Memory B cell (primary cell): ENCODE results near the gene ANKS1A.

Source experiments
- ATAC-seq: fragments of 150-1000 bp; cut with Tn5 transposase; 2 replicates; pipeline ENCODE4 v1.10.0; 2021; ENCODE audit warnings: low read depth, mild to moderate bottlenecking, moderate library complexity
- DNase-seq, 2 donors: peaks; one replicate each; pipeline ENCODE4 v3.0.0; 2022; ENCODE audit warnings: low spot score in 2 of 2
- H3K27ac Mint-ChIP-seq: one replicate; pipeline ENCODE4 v1.8.0; 2022; ENCODE audit warnings: mild to moderate bottlenecking, moderate library complexity, mixed read lengths
- H3K27me3 Mint-ChIP-seq: one replicate; pipeline ENCODE4 v1.8.0; 2022; ENCODE audit warnings: mixed read lengths
- H3K36me3 Mint-ChIP-seq: one replicate; pipeline ENCODE4 v1.8.0; 2022; ENCODE audit warnings: mild to moderate bottlenecking, mixed read lengths
- H3K4me1 Mint-ChIP-seq: one replicate; pipeline ENCODE4 v1.8.0; 2022; ENCODE audit warnings: mixed read lengths
- H3K4me3 Mint-ChIP-seq: one replicate; pipeline ENCODE4 v1.8.0; 2022; ENCODE audit warnings: mild to moderate bottlenecking, moderate library complexity, mixed read lengths
- H3K9me3 Mint-ChIP-seq: one replicate; pipeline ENCODE4 v1.8.0; 2022; ENCODE audit warnings: mixed read lengths

Gene ANKS1A

DNA sequence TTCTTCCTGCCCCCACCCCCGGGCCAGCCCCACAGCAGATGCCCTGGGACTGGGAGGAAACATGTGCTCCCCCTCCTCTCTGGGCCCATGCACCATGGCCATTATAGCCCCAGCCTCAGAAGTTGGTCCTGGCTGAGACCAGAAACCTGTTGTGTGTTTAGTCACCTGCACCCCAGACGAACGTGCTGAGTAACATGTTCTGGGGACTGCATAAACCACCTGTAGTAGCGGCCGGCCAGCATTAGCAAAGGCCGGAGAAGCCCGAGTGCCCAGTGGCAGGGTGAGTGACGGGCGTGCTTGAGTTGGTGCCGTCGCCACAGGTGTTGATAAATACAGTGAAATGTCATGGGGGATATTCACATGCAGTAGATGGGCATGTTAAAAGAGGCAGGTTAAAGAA is 178.2 kb downstream of the ANKS1A start:
- no peaks in the 10 kb centered on the region for H3K4me1 Mint-ChIP-seq
- H3K36me3 Mint-ChIP-seq, result peaks cover 14% of the 10 kb centered on the region
- ATAC-seq (no peak), DNase-seq (no peak)
- no peaks in the 10 kb centered on the region for H3K9me3 Mint-ChIP-seq
- H3K27ac Mint-ChIP-seq, result peak overlapping the region; percentile 57
- H3K4me3 Mint-ChIP-seq, result no peak overlapping the region
- no peaks in the 10 kb centered on the region for H3K27me3 Mint-ChIP-seq

- no peak for ATAC-seq
- no peak overlapping the region for H3K27ac Mint-ChIP-seq
Observed at GRCh38 chr6:35068206-35068605, 179.2 kb downstream of the ANKS1A start.

GRCh38 chr6:35068644-35069043 is 179.6 kb downstream of the ANKS1A start:
- H3K36me3 Mint-ChIP-seq, result peaks cover 14% of the 10 kb centered on the region
- H3K27me3 Mint-ChIP-seq, result no peaks in the 10 kb centered on the region
- H3K4me1 Mint-ChIP-seq, result no peaks in the 10 kb centered on the region

More at GRCh38 chr6:35068206-35068605, 179.2 kb downstream of the ANKS1A start:
- Mint-ChIP-seq H3K27me3 (no peaks in the 10 kb centered on the region), H3K4me3 (no peak overlapping the region), H3K4me1 (no peaks in the 10 kb centered on the region), H3K9me3 (no peaks in the 10 kb centered on the region), H3K36me3 (peaks cover 14% of the 10 kb centered on the region)
- DNase-seq, result no peak

GRCh38 chr6:35069262-35069661 is 180.2 kb downstream of the ANKS1A start:
- Mint-ChIP-seq H3K27ac (no peak overlapping the region), H3K27me3 (no peaks in the 10 kb centered on the region), H3K4me1 (no peaks in the 10 kb centered on the region), H3K9me3 (no peaks in the 10 kb centered on the region), H3K36me3 (peaks cover 12% of the 10 kb centered on the region), H3K4me3 (no peak overlapping the region)
- DNase-seq (no peak), ATAC-seq (no peak)

More at GRCh38 chr6:35068644-35069043, 179.6 kb downstream of the ANKS1A start:
- H3K27ac Mint-ChIP-seq, result no peak overlapping the region
- no peaks in the 10 kb centered on the region for H3K9me3 Mint-ChIP-seq
- no peak for DNase-seq
- H3K4me3 Mint-ChIP-seq, result no peak overlapping the region
- ATAC-seq, result no peak

GRCh38 chr6:35070111-35070510 is 181.1 kb downstream of the ANKS1A start:
- no peaks in the 10 kb centered on the region for H3K27me3 Mint-ChIP-seq
- ATAC-seq (no peak), DNase-seq (no peak)
- H3K9me3 Mint-ChIP-seq, result no peaks in the 10 kb centered on the region
- no peak overlapping the region for H3K27ac Mint-ChIP-seq
- H3K36me3 Mint-ChIP-seq, result peaks cover 11% of the 10 kb centered on the region
- no peak overlapping the region for H3K4me3 Mint-ChIP-seq
- H3K4me1 Mint-ChIP-seq, result no peaks in the 10 kb centered on the region

- no peak overlapping the region for H3K4me3 Mint-ChIP-seq
- no peaks in the 10 kb centered on the region for H3K4me1 Mint-ChIP-seq
- H3K36me3 Mint-ChIP-seq, result peaks cover 8% of the 10 kb centered on the region
- DNase-seq (no peak), ATAC-seq (no peak)
- no peak overlapping the region for H3K27ac Mint-ChIP-seq
- H3K9me3 Mint-ChIP-seq, result no peaks in the 10 kb centered on the region
- H3K27me3 Mint-ChIP-seq, result no peaks in the 10 kb centered on the region
Observed at GRCh38 chr6:35071347-35071994, 182.4 kb downstream of the ANKS1A start.

GRCh38 chr6:35072051-35072697 is 183.1 kb downstream of the ANKS1A start:
- Mint-ChIP-seq H3K4me1 (no peaks in the 10 kb centered on the region), H3K36me3 (peaks cover 14% of the 10 kb centered on the region)
- no peak for ATAC-seq

GRCh38 chr6:35072698-35073055 is 183.6 kb downstream of the ANKS1A start:
- Mint-ChIP-seq H3K27ac (no peak overlapping the region), H3K9me3 (no peaks in the 10 kb centered on the region), H3K36me3 (peaks cover 14% of the 10 kb centered on the region), H3K4me1 (no peaks in the 10 kb centered on the region), H3K4me3 (no peak overlapping the region), H3K27me3 (no peaks in the 10 kb centered on the region)
- ATAC-seq, result no peak
- no peak for DNase-seq

More at GRCh38 chr6:35072051-35072697, 183.1 kb downstream of the ANKS1A start:
- Mint-ChIP-seq H3K9me3 (no peaks in the 10 kb centered on the region), H3K4me3 (no peak overlapping the region), H3K27me3 (no peaks in the 10 kb centered on the region), H3K27ac (no peak overlapping the region)
- DNase-seq, result no peak

DNA sequence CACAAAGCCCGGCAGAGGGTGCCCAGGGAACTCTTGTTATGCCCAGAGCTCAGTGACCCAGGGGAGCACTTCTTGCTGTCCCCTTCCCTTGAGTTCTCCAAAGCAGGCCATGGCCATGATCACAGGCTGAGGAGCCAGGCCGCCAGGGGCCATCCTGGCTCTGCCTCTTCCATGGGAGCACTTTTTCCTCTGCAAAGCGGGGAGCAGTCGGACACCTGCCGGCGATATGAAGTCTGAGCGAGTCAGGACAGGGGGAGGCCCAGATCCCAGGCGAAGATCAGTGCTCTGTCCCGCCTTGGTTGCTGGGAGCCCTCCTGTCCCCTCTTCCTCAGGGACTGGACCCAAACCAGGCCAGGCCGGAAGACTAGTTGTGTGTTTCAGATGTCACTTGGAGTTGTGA is 184.2 kb downstream of the ANKS1A start:
- peaks cover 13% of the 10 kb centered on the region for H3K36me3 Mint-ChIP-seq
- no peak for DNase-seq
- H3K27me3 Mint-ChIP-seq, result no peaks in the 10 kb centered on the region
- H3K4me1 Mint-ChIP-seq, result no peaks in the 10 kb centered on the region
- H3K4me3 Mint-ChIP-seq, result no peak overlapping the region
- H3K9me3 Mint-ChIP-seq, result no peaks in the 10 kb centered on the region
- H3K27ac Mint-ChIP-seq, result no peak overlapping the region
- no peak for ATAC-seq

DNA sequence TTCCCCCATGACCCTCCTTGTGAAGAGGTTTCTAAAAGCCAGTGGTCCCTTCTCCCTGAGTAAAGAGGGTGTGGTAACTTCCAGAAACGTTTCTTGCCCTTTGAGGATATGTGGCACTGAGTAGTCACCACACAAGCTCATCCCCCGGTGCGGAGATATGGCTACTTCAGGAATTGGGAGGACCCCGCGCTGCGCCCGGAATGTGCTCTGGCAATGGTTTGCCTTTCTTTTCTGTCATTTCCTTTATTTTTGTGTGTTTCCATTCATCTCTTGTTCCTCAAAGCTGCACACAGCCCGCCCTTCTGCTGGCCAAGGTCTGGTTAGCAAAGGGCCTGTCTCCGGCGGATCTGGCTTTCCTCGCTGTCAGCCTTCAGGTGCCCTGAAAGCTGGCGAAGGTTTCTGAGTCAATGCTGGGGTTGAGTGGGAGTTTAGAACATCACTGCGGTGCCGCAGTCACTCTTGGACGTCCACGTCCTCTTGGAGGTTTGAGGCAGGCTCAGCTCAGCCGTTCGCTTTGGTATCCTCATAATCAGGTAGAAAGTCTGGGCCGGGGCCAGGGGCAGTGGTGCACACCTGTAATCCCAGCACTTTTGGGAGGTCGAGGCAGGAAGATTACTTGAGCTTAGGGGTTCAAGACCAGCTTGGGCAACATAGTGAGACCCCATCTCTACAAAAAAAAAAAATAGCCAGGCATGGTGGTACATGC is 184.9 kb downstream of the ANKS1A start:
- H3K4me1 Mint-ChIP-seq, result no peaks in the 10 kb centered on the region
- H3K27me3 Mint-ChIP-seq, result no peaks in the 10 kb centered on the region
- H3K36me3 Mint-ChIP-seq, result peaks cover 11% of the 10 kb centered on the region
- H3K9me3 Mint-ChIP-seq, result no peaks in the 10 kb centered on the region
- H3K4me3 Mint-ChIP-seq, result no peak overlapping the region
- no peak for ATAC-seq
- no peak overlapping the region for H3K27ac Mint-ChIP-seq
- DNase-seq, result no peak

GRCh38 chr6:35076997-35077712 is 188.1 kb downstream of the ANKS1A start:
- Mint-ChIP-seq H3K27ac (no peak overlapping the region), H3K27me3 (no peaks in the 10 kb centered on the region), H3K4me3 (no peak overlapping the region), H3K4me1 (no peaks in the 10 kb centered on the region), H3K36me3 (peaks cover 21% of the 10 kb centered on the region), H3K9me3 (no peaks in the 10 kb centered on the region)
- DNase-seq, result no peak
- no peak for ATAC-seq

DNA sequence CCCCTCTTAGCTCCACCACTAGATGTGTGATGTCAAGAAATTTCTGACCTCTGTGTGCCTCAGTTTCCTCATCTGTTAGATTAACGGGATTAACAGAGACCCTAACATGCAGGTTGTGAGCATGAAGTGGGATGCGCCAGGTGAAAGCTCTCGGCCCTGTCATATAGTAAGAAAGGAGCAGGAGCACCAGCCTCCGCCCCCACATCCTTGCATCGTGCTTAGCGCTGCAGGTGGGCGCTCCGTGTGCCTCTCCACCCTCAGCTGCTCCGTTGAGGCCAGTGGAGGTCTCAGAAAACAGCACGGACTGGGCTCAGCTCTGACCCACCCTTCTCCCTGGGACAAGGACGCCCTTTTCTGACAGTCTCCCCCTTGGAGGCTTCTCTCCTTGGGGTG is 188.7 kb downstream of the ANKS1A start:
- Mint-ChIP-seq H3K36me3 (peaks cover 24% of the 10 kb centered on the region), H3K9me3 (no peaks in the 10 kb centered on the region), H3K27me3 (no peaks in the 10 kb centered on the region), H3K4me1 (no peaks in the 10 kb centered on the region), H3K27ac (no peak overlapping the region), H3K4me3 (no peak overlapping the region)
- DNase-seq, result no peak
- no peak for ATAC-seq

DNA sequence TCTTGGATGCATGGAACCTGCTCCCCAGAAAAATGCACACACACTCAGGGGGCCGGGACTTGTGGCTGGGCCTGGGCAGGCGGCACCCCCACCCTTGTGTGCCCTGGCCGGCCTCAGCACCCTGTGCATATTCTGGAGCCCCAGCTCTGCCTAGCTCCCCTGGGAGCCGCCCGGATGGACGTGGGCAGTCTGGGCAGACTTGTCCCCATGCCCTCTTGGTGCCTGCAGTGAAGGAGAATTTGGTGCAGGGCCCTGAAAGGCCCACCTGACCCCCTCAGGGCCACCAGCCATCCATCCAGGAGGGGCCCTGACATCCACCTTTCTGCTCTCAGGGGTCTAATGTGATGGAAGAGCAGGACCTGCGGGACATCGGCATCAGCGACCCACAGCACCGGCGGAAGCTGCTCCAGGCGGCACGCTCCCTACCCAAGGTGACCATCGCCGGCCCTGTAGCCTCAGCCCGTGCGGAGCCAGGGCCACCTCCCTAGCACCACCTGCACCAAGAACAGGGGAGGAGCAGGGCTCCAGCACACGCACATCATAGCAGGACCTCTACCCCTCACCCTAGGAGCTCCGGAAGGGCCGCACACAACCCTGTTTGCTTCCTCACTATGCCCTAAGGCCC is 189.3 kb downstream of the ANKS1A start:
- Mint-ChIP-seq H3K27me3 (no peaks in the 10 kb centered on the region), H3K36me3 (peaks cover 27% of the 10 kb centered on the region), H3K4me3 (no peak overlapping the region), H3K27ac (no peak overlapping the region), H3K9me3 (no peaks in the 10 kb centered on the region), H3K4me1 (no peaks in the 10 kb centered on the region)
- ATAC-seq (no peak), DNase-seq (no peak)

DNA sequence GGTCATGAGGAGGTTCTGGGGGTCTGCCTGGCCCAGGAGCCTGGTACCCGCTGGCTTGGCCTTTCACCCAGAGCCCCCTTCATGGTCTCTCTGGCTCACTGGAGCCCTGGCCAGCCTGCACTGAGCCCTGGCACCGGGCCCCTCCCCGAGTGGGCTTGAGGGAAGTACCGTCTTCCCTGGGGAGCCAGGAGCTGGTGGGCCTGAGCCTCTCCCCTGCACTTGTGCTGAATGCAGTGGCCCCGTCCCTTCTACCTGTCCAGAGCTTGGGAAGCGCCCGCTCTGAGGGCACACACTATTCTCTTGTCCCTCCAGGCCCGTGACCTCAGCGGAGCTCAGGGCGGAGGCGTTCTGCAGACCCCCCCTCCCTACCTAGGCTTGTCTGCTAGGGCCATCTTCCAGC is 189.8 kb downstream of the ANKS1A start:
- Mint-ChIP-seq H3K27me3 (no peaks in the 10 kb centered on the region), H3K4me1 (no peaks in the 10 kb centered on the region), H3K27ac (no peak overlapping the region), H3K9me3 (no peaks in the 10 kb centered on the region), H3K4me3 (no peak overlapping the region), H3K36me3 (peaks cover 29% of the 10 kb centered on the region)
- DNase-seq (no peak), ATAC-seq (no peak)
